ENCODE measurements around the gene NTRK2.

- TF ChIP-seq, protein P1, sequence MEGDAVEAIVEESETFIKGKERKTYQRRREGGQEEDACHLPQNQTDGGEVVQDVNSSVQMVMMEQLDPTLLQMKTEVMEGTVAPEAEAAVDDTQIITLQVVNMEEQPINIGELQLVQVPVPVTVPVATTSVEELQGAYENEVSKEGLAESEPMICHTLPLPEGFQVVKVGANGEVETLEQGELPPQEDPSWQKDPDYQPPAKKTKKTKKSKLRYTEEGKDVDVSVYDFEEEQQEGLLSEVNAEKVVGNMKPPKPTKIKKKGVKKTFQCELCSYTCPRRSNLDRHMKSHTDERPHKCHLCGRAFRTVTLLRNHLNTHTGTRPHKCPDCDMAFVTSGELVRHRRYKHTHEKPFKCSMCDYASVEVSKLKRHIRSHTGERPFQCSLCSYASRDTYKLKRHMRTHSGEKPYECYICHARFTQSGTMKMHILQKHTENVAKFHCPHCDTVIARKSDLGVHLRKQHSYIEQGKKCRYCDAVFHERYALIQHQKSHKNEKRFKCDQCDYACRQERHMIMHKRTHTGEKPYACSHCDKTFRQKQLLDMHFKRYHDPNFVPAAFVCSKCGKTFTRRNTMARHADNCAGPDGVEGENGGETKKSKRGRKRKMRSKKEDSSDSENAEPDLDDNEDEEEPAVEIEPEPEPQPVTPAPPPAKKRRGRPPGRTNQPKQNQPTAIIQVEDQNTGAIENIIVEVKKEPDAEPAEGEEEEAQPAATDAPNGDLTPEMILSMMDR (IDR thresholded peaks at IDR 0.05; ENCODE audit: insufficient read depth, low read depth, low read length), result no peak
- TF ChIP-seq EZH2 (IDR thresholded peaks at IDR 0.05; ENCODE audit: insufficient read depth, low read length), result no peak
Observed at GRCh38 chr9:84950879-84951811, 281.6 kb downstream of the NTRK2 start.
